Tibial nerve (tissue), 4 donors: ENCODE results near the gene ZNF791. TPM values are rescaled to one million over a fixed set of nuclear protein-coding genes. Genes with fewer than 3 reads are reported as not detected.

Experiments
- DNase-seq, 2 donors: peaks; one replicate each; pipeline ENCODE4 v3.0.0-alpha.2; 2019; ENCODE audit warnings: low spot score in 2 of 2
- H3K27ac ChIP-seq, 4 donors: fragments of 200-600 bp; sonication (generic) in 3 of 4; one replicate each; pipeline ENCODE4 v1.5.1; 2017 to 2019; ENCODE audit warnings: mild to moderate bottlenecking in 1 of 4
- H3K27me3 ChIP-seq, 2 donors: fragments of 200-600 bp; sonication (generic) in 1 of 2; one replicate each; pipeline versions ENCODE4 v1.5.1 to v1.6.0; 2017 to 2019
- H3K36me3 ChIP-seq, 3 donors: fragments of 200-600 bp; sonication (generic); one replicate each; pipeline ENCODE4 v1.5.1; 2018 to 2019
- H3K4me1 ChIP-seq, 4 donors: fragments of 200-600 bp; sonication (generic) in 3 of 4; one replicate each; pipeline ENCODE4 v1.5.1; 2017 to 2019
- H3K4me3 ChIP-seq, 4 donors: fragments of 200-600 bp; sonication (generic) in 3 of 4; one replicate each; pipeline ENCODE4 v1.5.1; 2017 to 2019; ENCODE audit warnings: mild to moderate bottlenecking in 1 of 4, moderate library complexity in 1 of 4
- H3K9me3 ChIP-seq, 4 donors: fragments of 200-600 bp; sonication (generic) in 3 of 4; one replicate each; pipeline ENCODE4 v1.5.1; 2017 to 2019
- CTCF ChIP-seq, 5 experiments: fragments of 200-600 bp in 3 of 5; fragments of 450-650 bp in 2 of 5; sonication (generic) in 3 of 5; IDR thresholded peaks; one replicate each; pipeline ENCODE4 v1.5.1; 2016 to 2019; ENCODE audit warnings: antibody characterized with exemption in 5 of 5, mild to moderate bottlenecking in 3 of 5, moderate library complexity in 2 of 5
- EP300 ChIP-seq, 2 donors: sonication (generic); formaldehyde crosslinking; IDR thresholded peaks; one replicate each; pipeline ENCODE4 v1.6.1; 2017; ENCODE audit warnings: antibody characterized with exemption in 2 of 2, mild to moderate bottlenecking in 1 of 2
- POLR2A ChIP-seq, 2 donors: fragments of 450-650 bp; IDR thresholded peaks; one replicate each; pipeline ENCODE4 v1.6.1; 2017; ENCODE audit warnings: antibody characterized with exemption in 2 of 2, mild to moderate bottlenecking in 2 of 2, moderate library complexity in 2 of 2
- WGBS, 2 donors: methylation state at CpG; one replicate each; pipeline ENCODE4 v1.1.5; 2018; 5-methylcytosine and 5-hydroxymethylcytosine counted together
- total RNA-seq, 4 donors: library from RNA; depleted of rRNA; stranded (reverse); fragments of >200 nt; gene quantifications; one replicate each; pipeline ENCODE4 v1.1.0, GENCODE V29; 2016

Gene ZNF791
- total RNA-seq, 4 donors from 2014 or later, result 36.1 to 38.7 (median 37.6) TPM

- no peaks in the 10 kb centered on the region for H3K27me3 ChIP-seq
- peak overlapping the region; percentile 91 to 99 (median 96) for H3K27ac ChIP-seq
- TF ChIP-seq POLR2A (IDR thresholded peaks at IDR 0.05) (peak in 1 of 2 donors; percentile 50), EP300 (IDR thresholded peaks at IDR 0.05) (peak; percentile 85), CTCF (IDR thresholded peaks at IDR 0.05) (peak in 1 of 5 experiments; percentile 19)
- H3K4me1 ChIP-seq, result peaks cover 0 to 54% (median 33%) of the 10 kb centered on the region in 4 donors
- peak; percentile 48 to 78 for DNase-seq
- peaks cover 2 to 41% (median 3%) of the 10 kb centered on the region in 3 donors for H3K36me3 ChIP-seq
- no peaks in the 10 kb centered on the region for H3K9me3 ChIP-seq
- 0 to 1% methylated on average over 55 to 57 of the region's 64 CpGs for WGBS, 2 donors
- peak overlapping the region; percentile 69 to 83 (median 74) for H3K4me3 ChIP-seq
These were observed 58.8 kb downstream of the ZNF791 start for GRCh38 chr19:12669270-12670158.

- 37 to 39% methylated on average over 26 of the region's 26 CpGs for WGBS, 2 donors
- H3K4me3 ChIP-seq, result peak overlapping the region; percentile 69 to 83 (median 74)
- TF ChIP-seq POLR2A (IDR thresholded peaks at IDR 0.05) (no peak), EP300 (IDR thresholded peaks at IDR 0.05) (no peak), CTCF (IDR thresholded peaks at IDR 0.05) (no peak)
- H3K27ac ChIP-seq, result peak overlapping the region; percentile 91 to 99 (median 96)
- no peaks in the 10 kb centered on the region for H3K27me3 ChIP-seq
- no peak for DNase-seq
- peaks cover 0 to 46% (median 31%) of the 10 kb centered on the region in 4 donors for H3K4me1 ChIP-seq
- peaks cover 3 to 41% (median 5%) of the 10 kb centered on the region in 3 donors for H3K36me3 ChIP-seq
- H3K9me3 ChIP-seq, result no peaks in the 10 kb centered on the region
These were observed 59.6 kb downstream of the ZNF791 start for GRCh38 chr19:12670159-12670928.

- WGBS, 2 donors, result 80 to 87% methylated on average over 8 to 10 of the region's 10 CpGs
- no peak for DNase-seq
- Histone ChIP-seq H3K27ac (no peak overlapping the region), H3K4me1 (peaks cover 0 to 34% (median 20%) of the 10 kb centered on the region in 4 donors), H3K27me3 (no peaks in the 10 kb centered on the region), H3K4me3 (no peak overlapping the region), H3K36me3 (peaks cover 9 to 64% (median 10%) of the 10 kb centered on the region in 3 donors), H3K9me3 (no peaks in the 10 kb centered on the region)
- TF ChIP-seq CTCF (IDR thresholded peaks at IDR 0.05), result no peak
- no peak for TF ChIP-seq EP300 (IDR thresholded peaks at IDR 0.05)
- TF ChIP-seq POLR2A (IDR thresholded peaks at IDR 0.05), result no peak
These were observed 62.0 kb downstream of the ZNF791 start for GRCh38 chr19:12672744-12673143.

- TF ChIP-seq EP300 (IDR thresholded peaks at IDR 0.05), result no peak
- no peak for TF ChIP-seq POLR2A (IDR thresholded peaks at IDR 0.05)
- no peak for TF ChIP-seq CTCF (IDR thresholded peaks at IDR 0.05)
- H3K9me3 ChIP-seq, result no peaks in the 10 kb centered on the region
- peaks cover 10 to 87% (median 10%) of the 10 kb centered on the region in 3 donors for H3K36me3 ChIP-seq
- H3K4me3 ChIP-seq, result no peak overlapping the region
- peaks cover 0 to 30% (median 8%) of the 10 kb centered on the region in 4 donors for H3K4me1 ChIP-seq
- no peaks in the 10 kb centered on the region for H3K27me3 ChIP-seq
- H3K27ac ChIP-seq, result no peak overlapping the region
- WGBS, 2 donors, result 85 to 90% methylated on average over 6 to 10 of the region's 10 CpGs
- DNase-seq, result no peak
These were observed 64.7 kb downstream of the ZNF791 start for GRCh38 chr19:12675399-12675798.
